NCI-H187 treated with DMSO at 0.1 percent for 48 hours (cell line): Measurements from ENCODE around the gene ABHD12.
A peak's percentile ranks its signal among the peaks of the same experiment; 100 is the strongest.
"Not testable (repeated sequence)": the region's sequence is repeated elsewhere in the genome, so short reads cannot be mapped to it uniquely, and the experiment has no call there.

ENCODE experiments used
- DNase-seq: peaks from one replicate; lab custom pipeline; 2025; lab: John Stamatoyannopoulos, UW

ABHD12 gene

GRCh38 chr20:25353747-25354705 is 36.6 kb downstream of the ABHD12 start:
- no peak for DNase-seq

GRCh38 chr20:25353353-25353746 is 37.3 kb downstream of the ABHD12 start:
- no peak for DNase-seq

GRCh38 chr20:25352746-25353145 is 37.9 kb downstream of the ABHD12 start:
- no peak for DNase-seq

- no peak for DNase-seq
Measured at GRCh38 chr20:25351024-25351360, 39.6 kb downstream of the ABHD12 start.

GRCh38 chr20:25346349-25346748 is 44.3 kb downstream of the ABHD12 start:
- no peak for DNase-seq

- DNase-seq, result no peak
Measured at GRCh38 chr20:25345721-25346120, 44.9 kb downstream of the ABHD12 start.

- DNase-seq, result no peak
Measured at GRCh38 chr20:25344634-25345033, 46.0 kb downstream of the ABHD12 start.

- DNase-seq, result peak; percentile 70
Measured at GRCh38 chr20:25341716-25342680, 48.6 kb downstream of the ABHD12 start.

- DNase-seq, result no peak
Measured at GRCh38 chr20:25340380-25340779, 50.3 kb downstream of the ABHD12 start.

GRCh38 chr20:25339608-25340007 is 51.0 kb downstream of the ABHD12 start:
- DNase-seq, result no peak

GRCh38 chr20:25338112-25339023 is 52.3 kb downstream of the ABHD12 start:
- DNase-seq, result no peak

GRCh38 chr20:25336561-25337422 is 53.8 kb downstream of the ABHD12 start:
- no peak for DNase-seq

GRCh38 chr20:25334972-25335371 is 55.7 kb downstream of the ABHD12 start:
- DNase-seq, result not testable (repeated sequence)

- no peak for DNase-seq
Measured at GRCh38 chr20:25328954-25329498, 61.6 kb downstream of the ABHD12 start.

GRCh38 chr20:25327521-25328235 is 63.0 kb downstream of the ABHD12 start:
- DNase-seq, result no peak

GRCh38 chr20:25325997-25326396 is 64.6 kb downstream of the ABHD12 start:
- DNase-seq, result no peak

GRCh38 chr20:25325073-25325472 is 65.6 kb downstream of the ABHD12 start:
- no peak for DNase-seq

GRCh38 chr20:25324412-25324811 is 66.2 kb downstream of the ABHD12 start:
- DNase-seq, result no peak

GRCh38 chr20:25323496-25324246 is 67.0 kb downstream of the ABHD12 start:
- DNase-seq, result no peak
